ENCODE data around the gene SERPINA1.
"Not testable (repeated sequence)": the region's sequence is repeated elsewhere in the genome, so short reads cannot be mapped to it uniquely, and the experiment has no call there.

SERPINA1 gene

GRCh38 chr14:94375552-94376107 is 12.8 kb downstream of the SERPINA1 start:
- H3K4me3 ChIP-seq (ENCODE audit: low read depth, low read length) = no peak overlapping the region
- DNase-seq (ENCODE audit: low read depth) = no peak

- DNase-seq (ENCODE audit: low read depth) = no peak
- H3K4me3 ChIP-seq (ENCODE audit: low read depth, low read length) = no peak overlapping the region
Measured at GRCh38 chr14:94374749-94375260, 13.6 kb downstream of the SERPINA1 start.

- no peak for DNase-seq (ENCODE audit: low read depth)
- H3K4me3 ChIP-seq (ENCODE audit: low read depth, low read length) = no peak overlapping the region
Measured at GRCh38 chr14:94374116-94374515, 14.3 kb downstream of the SERPINA1 start.

- no peak overlapping the region for H3K4me3 ChIP-seq (ENCODE audit: low read depth, low read length)
- DNase-seq (ENCODE audit: low read depth) = peak; percentile 95
Measured at GRCh38 chr14:94373708-94374107, 14.7 kb downstream of the SERPINA1 start.

GRCh38 chr14:94372021-94372605 is 16.3 kb downstream of the SERPINA1 start:
- H3K4me3 ChIP-seq (ENCODE audit: low read depth, low read length) = no peak overlapping the region
- DNase-seq (ENCODE audit: low read depth) = no peak

- DNase-seq (ENCODE audit: low read depth) = no peak
- no peak overlapping the region for H3K4me3 ChIP-seq (ENCODE audit: low read depth, low read length)
Measured at GRCh38 chr14:94370524-94370910, 17.9 kb downstream of the SERPINA1 start.

GRCh38 chr14:94369766-94370523 is 18.5 kb downstream of the SERPINA1 start:
- not testable (repeated sequence) for H3K4me3 ChIP-seq (ENCODE audit: low read depth, low read length); DNase-seq (ENCODE audit: low read depth)

GRCh38 chr14:94368956-94369355 is 19.4 kb downstream of the SERPINA1 start:
- DNase-seq (ENCODE audit: low read depth) = no peak
- no peak overlapping the region for H3K4me3 ChIP-seq (ENCODE audit: low read depth, low read length)

GRCh38 chr14:94368243-94368590 is 20.2 kb downstream of the SERPINA1 start:
- no peak for DNase-seq (ENCODE audit: low read depth)
- no peak overlapping the region for H3K4me3 ChIP-seq (ENCODE audit: low read depth, low read length)

- no peak for DNase-seq (ENCODE audit: low read depth)
- no peak overlapping the region for H3K4me3 ChIP-seq (ENCODE audit: low read depth, low read length)
Measured at GRCh38 chr14:94367347-94368242, 20.8 kb downstream of the SERPINA1 start.

- no peak within 1 kb of the TSS for H3K4me3 ChIP-seq (ENCODE audit: low read depth, low read length)
- no peak for DNase-seq (ENCODE audit: low read depth)
Measured at GRCh38 chr14:94366146-94366915, 22.1 kb downstream of the SERPINA1 start, which contains the start of gene SERPINA2. TSS of gene SERPINA2 (minus strand) at chr14:94366698.

GRCh38 chr14:94365624-94366023 is 22.8 kb downstream of the SERPINA1 start:
- no peak overlapping the region for H3K4me3 ChIP-seq (ENCODE audit: low read depth, low read length)
- no peak for DNase-seq (ENCODE audit: low read depth)

GRCh38 chr14:94364964-94365363 is 23.4 kb downstream of the SERPINA1 start:
- H3K4me3 ChIP-seq (ENCODE audit: low read depth, low read length) = no peak overlapping the region
- no peak for DNase-seq (ENCODE audit: low read depth)

GRCh38 chr14:94364037-94364436 is 24.4 kb downstream of the SERPINA1 start:
- DNase-seq (ENCODE audit: low read depth) = no peak
- H3K4me3 ChIP-seq (ENCODE audit: low read depth, low read length) = no peak overlapping the region

- H3K4me3 ChIP-seq (ENCODE audit: low read depth, low read length) = no peak overlapping the region
- no peak for DNase-seq (ENCODE audit: low read depth)
Measured at GRCh38 chr14:94363151-94363624, 25.2 kb downstream of the SERPINA1 start.

- DNase-seq (ENCODE audit: low read depth) = no peak
- H3K4me3 ChIP-seq (ENCODE audit: low read depth, low read length) = no peak overlapping the region
Measured at GRCh38 chr14:94362614-94363133, 25.7 kb downstream of the SERPINA1 start.

- DNase-seq (ENCODE audit: low read depth) = no peak
- H3K4me3 ChIP-seq (ENCODE audit: low read depth, low read length) = no peak overlapping the region
Measured at GRCh38 chr14:94361682-94362081, 26.7 kb downstream of the SERPINA1 start.

- DNase-seq (ENCODE audit: low read depth) = no peak
- no peak overlapping the region for H3K4me3 ChIP-seq (ENCODE audit: low read depth, low read length)
Measured at GRCh38 chr14:94360945-94361565, 27.3 kb downstream of the SERPINA1 start.

All from skeletal muscle cell (primary cell).